Calu3 (cell line): Measurements from ENCODE around the gene LGALS4. TPM values are rescaled to one million over a fixed set of nuclear protein-coding genes. Genes with fewer than 3 reads are reported as not detected.
A peak's percentile ranks its signal among the peaks of the same experiment; 100 is the strongest.
"Not testable (repeated sequence)": the region's sequence is repeated elsewhere in the genome, so short reads cannot be mapped to it uniquely, and the experiment has no call there.

ENCODE experiments used
- BruUV-seq: library from RNA; stranded (reverse); fragments of 400-500 nt; replicated peaks from 2 replicates; lab custom pipeline; 2021; lab: Mats Ljungman, UMichigan
- CTCF ChIA-PET: fragments of 300-600 bp; sonication (Branson Sonifier 250); formaldehyde crosslinking; loops from one replicate; lab custom pipeline; 2022; ENCODE audit warnings: antibody characterized with exemption; lab: Charles Lee
- DNase-seq: peaks from one replicate; pipeline ENCODE4 v3.0.0; 2022
- H3K27ac Mint-ChIP-seq: one replicate; pipeline ENCODE4 v1.8.0; 2022; ENCODE audit warnings: mixed read lengths; ENCODE audit not compliant: unreplicated experiment
- H3K27me3 Mint-ChIP-seq: one replicate; pipeline ENCODE4 v1.8.0; 2022; ENCODE audit warnings: mixed read lengths; ENCODE audit not compliant: unreplicated experiment
- H3K36me3 Mint-ChIP-seq: one replicate; pipeline ENCODE4 v1.8.0; 2022; ENCODE audit warnings: mild to moderate bottlenecking, moderate library complexity, mixed read lengths; ENCODE audit not compliant: insufficient read depth, unreplicated experiment
- H3K4me1 Mint-ChIP-seq: one replicate; pipeline ENCODE4 v1.8.0; 2022; ENCODE audit warnings: mild to moderate bottlenecking, low read depth, mixed read lengths; ENCODE audit not compliant: unreplicated experiment
- H3K4me3 Mint-ChIP-seq: one replicate; pipeline ENCODE4 v1.8.0; 2022; ENCODE audit warnings: mild to moderate bottlenecking, low read depth, moderate library complexity, mixed read lengths; ENCODE audit not compliant: unreplicated experiment
- H3K9me3 Mint-ChIP-seq: one replicate; pipeline ENCODE4 v1.8.0; 2022; ENCODE audit warnings: low read depth, mixed read lengths; ENCODE audit not compliant: unreplicated experiment
- CTCF ChIP-seq: fragments of 200-600 bp; IDR thresholded peaks from one replicate; pipeline ENCODE4 v1.8.0; 2022; ENCODE audit warnings: antibody characterized with exemption; ENCODE audit not compliant: unreplicated experiment
- intact Hi-C: fragments of 100-400 bp; cut with micrococcal nuclease; formaldehyde crosslinking; loops from one replicate; pipeline ENCODE4 v1.10.0; 2022; ENCODE audit not compliant: unreplicated experiment
- total RNA-seq: library from RNA; stranded (reverse); gene quantifications from 2 replicates; pipeline ENCODE4 v1.2.3, GENCODE V29; 2022

Gene LGALS4
- total RNA-seq, 1 experiment from 2014 or later = 321 TPM

GRCh38 chr19:38759590-38760003 is 53.1 kb downstream of the LGALS4 start:
- CTCF ChIA-PET = no interaction called here

GRCh38 chr19:38754196-38754595 is 58.5 kb downstream of the LGALS4 start:
- CTCF ChIA-PET, H3K36me3 Mint-ChIP-seq, H3K27me3 Mint-ChIP-seq, H3K27ac Mint-ChIP-seq, H3K4me1 Mint-ChIP-seq, intact Hi-C loops, BruUV-seq, H3K4me3 Mint-ChIP-seq, H3K9me3 Mint-ChIP-seq, DNase-seq: not testable (repeated sequence)

More at GRCh38 chr19:38759590-38760003, 53.1 kb downstream of the LGALS4 start:
- H3K27ac Mint-ChIP-seq = peak overlapping the region; percentile 99
- DNase-seq = peak; percentile 79
- peak overlapping the region; percentile 34 for H3K4me3 Mint-ChIP-seq
- H3K4me1 Mint-ChIP-seq = peaks cover 52% of the 10 kb centered on the region
- peaks cover 46% of the 10 kb centered on the region for H3K36me3 Mint-ChIP-seq
- H3K9me3 Mint-ChIP-seq = peaks cover 3% of the 10 kb centered on the region
- BruUV-seq = no TSS peak
- H3K27me3 Mint-ChIP-seq = no peaks in the 10 kb centered on the region
- no peak for TF ChIP-seq CTCF
- intact Hi-C loops = loop anchor here (5.0 kb wide), 2 partner anchors 38 to 73 kb away; partner anchors contain the start of gene ECH1

- BruUV-seq, DNase-seq, H3K4me1 Mint-ChIP-seq: not testable (repeated sequence)
These were observed 59.0 kb downstream of the LGALS4 start for GRCh38 chr19:38753783-38754182.

More at GRCh38 chr19:38753783-38754182, 59.0 kb downstream of the LGALS4 start:
- H3K4me3 Mint-ChIP-seq, H3K9me3 Mint-ChIP-seq, intact Hi-C loops, CTCF ChIA-PET, H3K36me3 Mint-ChIP-seq, H3K27me3 Mint-ChIP-seq, H3K27ac Mint-ChIP-seq: not testable (repeated sequence)

Other genes starting within 250 kb of the LGALS4 start
- 1.2 TPM in 1 of 2 replicates, not detected in the other for gene MAP4K1, start 195.0 kb downstream of the LGALS4 start, total RNA-seq
- 334 and 338 TPM in 2 replicates for gene EIF3K, start 193.8 kb downstream of the LGALS4 start, total RNA-seq
- gene ACTN4, start 165.3 kb downstream of the LGALS4 start, total RNA-seq = 1,462 and 1,577 TPM in 2 replicates
- 14.5 and 14.7 TPM in 2 replicates for gene CAPN12, start 68.5 kb downstream of the LGALS4 start, total RNA-seq
- gene LGALS7, start 39.4 kb downstream of the LGALS4 start, total RNA-seq = not detected in 2 replicates
- gene LGALS7B, start 23.7 kb downstream of the LGALS4 start, total RNA-seq = 3.2 and 4.8 TPM in 2 replicates
- gene ECH1, start 18.8 kb upstream of the LGALS4 start, total RNA-seq = 253 and 291 TPM in 2 replicates
- 383 and 408 TPM in 2 replicates for gene HNRNPL, start 37.0 kb upstream of the LGALS4 start, total RNA-seq
- 4.1 TPM in 2 replicates for gene RINL, start 65.3 kb upstream of the LGALS4 start, total RNA-seq
- gene SIRT2, start 86.7 kb upstream of the LGALS4 start, total RNA-seq = 51.7 and 55.6 TPM in 2 replicates
- 54.4 and 62.6 TPM in 2 replicates for gene NFKBIB, start 87.0 kb upstream of the LGALS4 start, total RNA-seq
- gene CCER2, start 99.2 kb upstream of the LGALS4 start, total RNA-seq = 0.57 and 1.2 TPM in 2 replicates
- 52.1 and 58.1 TPM in 2 replicates for gene SARS2, start 117.8 kb upstream of the LGALS4 start, total RNA-seq
- 73.1 and 88.2 TPM in 2 replicates for gene MRPS12, start 118.0 kb upstream of the LGALS4 start, total RNA-seq
- gene FBXO17, start 162.8 kb upstream of the LGALS4 start, total RNA-seq = 20.1 and 24.2 TPM in 2 replicates
- gene FBXO27, start 219.6 kb upstream of the LGALS4 start, total RNA-seq = 9.6 and 14.6 TPM in 2 replicates